Measurements from ENCODE around the gene PLSCR1.

The PLSCR1 gene, protein sequence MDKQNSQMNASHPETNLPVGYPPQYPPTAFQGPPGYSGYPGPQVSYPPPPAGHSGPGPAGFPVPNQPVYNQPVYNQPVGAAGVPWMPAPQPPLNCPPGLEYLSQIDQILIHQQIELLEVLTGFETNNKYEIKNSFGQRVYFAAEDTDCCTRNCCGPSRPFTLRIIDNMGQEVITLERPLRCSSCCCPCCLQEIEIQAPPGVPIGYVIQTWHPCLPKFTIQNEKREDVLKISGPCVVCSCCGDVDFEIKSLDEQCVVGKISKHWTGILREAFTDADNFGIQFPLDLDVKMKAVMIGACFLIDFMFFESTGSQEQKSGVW

GRCh38 chr3:146544002-146544928 lies at the start of gene PLSCR1:
Gene PLSCR1, minus strand, starts transcription at chr3:146544607. Its CDS starts 8,055 bp downstream, at chr3:146536552.
- DNase-seq (ENCODE audit: low spot score), result peak; percentile 94

GRCh38 chr3:146593776-146594175 lies 49.4 kb upstream of the PLSCR1 start:
- no peak for DNase-seq (ENCODE audit: low spot score)

GRCh38 chr3:146590521-146590920 lies 46.1 kb upstream of the PLSCR1 start:
- DNase-seq (ENCODE audit: low spot score), result no peak

- DNase-seq (ENCODE audit: low spot score), result peak; percentile 46
Measured at GRCh38 chr3:146589899-146590508, 45.6 kb upstream of the PLSCR1 start.

DNA sequence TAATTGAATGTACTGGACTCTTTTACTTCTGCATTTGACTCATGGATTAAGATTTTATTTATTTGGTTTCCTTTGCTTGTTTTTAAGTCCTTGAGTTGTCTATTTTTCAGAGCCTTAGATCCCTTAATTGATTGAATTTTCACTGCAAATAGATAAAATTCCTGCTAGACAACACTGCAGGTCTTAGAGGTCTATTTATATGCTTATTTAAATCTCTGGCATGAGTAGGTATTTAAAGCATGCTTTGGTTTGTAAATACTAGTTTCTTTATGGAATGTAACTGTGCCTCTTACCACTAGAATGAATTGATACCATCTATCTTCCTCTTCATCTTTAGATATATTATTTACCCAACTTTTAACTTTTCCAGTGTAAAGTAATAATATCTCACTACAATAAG lies 40.7 kb upstream of the PLSCR1 start:
- DNase-seq (ENCODE audit: low spot score), result no peak

GRCh38 chr3:146581951-146582467 lies 37.6 kb upstream of the PLSCR1 start:
- no peak for DNase-seq (ENCODE audit: low spot score)

DNA sequence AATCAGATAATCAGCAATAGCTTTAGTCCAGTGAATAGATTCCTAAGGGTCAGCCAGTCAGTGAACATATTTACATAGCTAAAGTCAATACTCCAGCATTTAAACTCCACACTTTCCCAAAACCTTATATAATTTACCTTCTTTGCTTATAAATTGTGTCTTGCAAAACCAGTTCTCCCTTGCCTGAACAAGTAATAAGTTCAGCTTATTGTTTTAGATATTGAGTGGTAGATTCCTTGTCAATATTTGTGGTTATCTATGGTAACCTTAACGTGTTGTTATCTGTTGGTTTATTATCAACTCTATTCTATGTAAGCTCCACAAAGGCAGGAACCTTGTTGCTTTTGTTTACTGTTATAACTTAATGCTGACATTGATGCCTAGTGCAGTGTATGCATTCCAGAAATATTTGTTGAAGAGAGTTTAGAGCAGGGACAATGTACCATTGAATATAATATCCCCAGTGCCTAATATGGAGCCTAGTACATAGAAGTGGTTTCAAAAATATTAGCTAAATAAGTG lies 36.7 kb upstream of the PLSCR1 start:
- no peak for DNase-seq (ENCODE audit: low spot score)

GRCh38 chr3:146577662-146578061 lies 33.3 kb upstream of the PLSCR1 start:
- DNase-seq (ENCODE audit: low spot score), result peak; percentile 21

DNA sequence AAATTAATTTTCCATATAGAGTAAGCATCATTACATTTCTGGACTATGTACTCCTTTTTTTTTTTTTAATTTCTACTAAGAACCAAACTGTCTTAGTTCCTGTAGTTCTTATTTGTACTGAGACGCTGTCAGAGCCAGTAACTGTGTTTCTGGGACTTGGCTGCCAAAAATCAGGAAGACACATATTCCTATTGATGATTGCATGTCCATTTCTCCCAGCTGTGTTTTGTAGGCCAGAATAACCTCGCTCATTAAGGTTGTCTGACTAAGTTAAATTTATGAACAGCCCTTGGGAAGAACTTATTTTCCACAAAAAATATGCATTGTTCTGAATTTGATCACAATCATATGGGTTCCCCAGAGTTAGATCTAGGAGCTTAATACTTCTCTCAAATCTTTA lies 31.2 kb upstream of the PLSCR1 start:
- no peak for DNase-seq (ENCODE audit: low spot score)

GRCh38 chr3:146574173-146574572 lies 29.8 kb upstream of the PLSCR1 start:
- DNase-seq (ENCODE audit: low spot score), result no peak

DNA sequence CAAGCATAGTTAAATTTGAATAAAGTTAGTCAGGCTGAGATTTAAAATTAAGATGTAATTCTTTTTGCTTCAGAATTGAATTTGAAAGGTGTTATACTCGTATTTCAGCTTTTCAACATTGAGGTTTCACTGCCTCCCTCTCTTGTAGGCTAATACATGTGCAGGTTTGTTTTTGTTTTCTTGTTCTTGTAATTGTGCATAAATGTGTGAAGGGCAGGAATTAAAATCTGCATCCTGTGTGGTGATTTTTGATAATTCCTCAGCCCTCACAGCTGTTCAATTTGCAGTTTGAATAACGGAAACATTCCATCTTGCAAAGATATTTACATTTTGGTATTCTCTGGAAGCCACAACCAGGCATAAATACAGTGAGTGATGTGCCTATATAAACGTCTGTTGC lies 24.9 kb upstream of the PLSCR1 start:
- no peak for DNase-seq (ENCODE audit: low spot score)

GRCh38 chr3:146566138-146566537 lies 21.7 kb upstream of the PLSCR1 start:
- DNase-seq (ENCODE audit: low spot score), result no peak

- no peak for DNase-seq (ENCODE audit: low spot score)
Measured at GRCh38 chr3:146561879-146562278, 17.5 kb upstream of the PLSCR1 start.

DNA sequence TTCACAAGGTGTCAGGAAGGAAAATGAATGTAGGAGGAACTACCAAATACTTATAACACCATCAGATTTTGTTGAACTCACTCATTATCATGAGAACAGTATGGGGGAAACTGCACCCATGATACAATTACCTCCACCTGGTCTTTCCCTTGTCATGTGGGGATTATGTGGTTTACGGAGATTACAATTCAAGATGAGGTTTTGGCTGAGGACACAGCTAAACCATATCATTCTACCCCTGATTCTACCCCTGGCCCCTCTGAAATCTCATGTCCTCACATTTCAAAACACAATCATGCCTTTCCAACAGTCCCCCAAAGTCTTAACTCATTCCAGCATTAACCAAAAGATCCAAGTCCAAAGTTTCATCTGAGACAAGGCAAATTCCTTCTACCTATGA lies 17.1 kb upstream of the PLSCR1 start:
- DNase-seq (ENCODE audit: low spot score), result no peak

GRCh38 chr3:146560678-146561077 lies 16.3 kb upstream of the PLSCR1 start:
- no peak for DNase-seq (ENCODE audit: low spot score)

DNA sequence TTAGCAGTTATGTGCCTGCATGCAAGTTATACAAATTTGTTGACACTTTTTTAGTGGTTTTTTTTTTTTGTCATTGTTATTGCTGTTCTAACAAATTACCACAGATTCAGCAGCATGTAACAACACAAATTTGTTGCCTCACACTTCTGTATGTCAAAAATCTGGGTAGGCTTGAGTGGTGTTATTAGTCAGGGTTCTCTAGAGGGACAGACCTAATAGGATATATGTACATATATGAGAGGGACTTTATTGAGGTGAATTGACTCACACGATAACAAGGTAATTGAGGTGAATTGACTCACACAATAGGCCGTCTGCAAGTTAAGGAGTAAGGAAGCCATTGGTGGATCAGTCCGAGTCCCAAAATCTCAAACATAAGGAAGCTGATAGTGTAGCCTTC lies 15.0 kb upstream of the PLSCR1 start:
- no peak for DNase-seq (ENCODE audit: low spot score)

DNA sequence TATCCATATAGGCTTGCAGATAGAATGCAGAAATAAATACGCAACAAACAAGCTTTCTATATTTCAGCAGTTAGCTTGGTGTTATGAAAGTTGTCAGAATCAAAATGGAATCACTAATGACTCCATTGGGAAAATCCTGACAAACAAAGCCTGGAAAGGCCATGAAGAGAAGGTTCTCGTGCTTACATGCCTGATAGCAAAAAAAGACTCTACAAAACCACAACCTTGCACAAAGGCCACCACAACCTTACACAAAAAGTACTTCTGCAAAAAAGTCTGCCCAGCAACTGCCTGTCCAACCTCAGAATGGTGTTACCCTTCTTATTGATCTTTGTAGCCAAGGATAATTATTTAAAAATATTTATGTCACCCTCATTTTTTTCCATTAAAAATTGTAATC lies 14.4 kb upstream of the PLSCR1 start:
- no peak for DNase-seq (ENCODE audit: low spot score)

DNA sequence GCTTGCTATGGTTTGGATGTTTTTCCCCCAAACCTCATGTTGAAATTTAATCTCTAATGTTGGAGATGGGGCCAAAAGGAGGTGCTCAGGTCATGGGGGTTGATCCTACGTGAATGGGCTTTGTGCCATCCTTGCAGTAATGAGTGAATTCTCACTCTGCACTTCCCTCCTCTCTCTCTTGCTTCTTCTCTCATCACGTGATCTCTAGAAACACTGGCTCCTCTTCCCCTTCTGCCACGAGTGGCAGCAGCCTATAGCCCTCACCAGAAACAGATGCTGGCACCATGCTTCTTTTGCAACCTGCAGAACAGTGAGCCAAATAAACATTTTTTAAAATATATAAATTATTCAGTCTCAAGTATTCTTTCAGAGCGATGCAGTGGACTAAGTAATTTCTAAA lies 13.3 kb upstream of the PLSCR1 start:
- no peak for DNase-seq (ENCODE audit: low spot score)

- no peak for DNase-seq (ENCODE audit: low spot score)
Measured at GRCh38 chr3:146555311-146555710, 10.9 kb upstream of the PLSCR1 start.

GRCh38 chr3:146554151-146554760 lies 9.8 kb upstream of the PLSCR1 start:
- DNase-seq (ENCODE audit: low spot score), result peak; percentile 25

DNA sequence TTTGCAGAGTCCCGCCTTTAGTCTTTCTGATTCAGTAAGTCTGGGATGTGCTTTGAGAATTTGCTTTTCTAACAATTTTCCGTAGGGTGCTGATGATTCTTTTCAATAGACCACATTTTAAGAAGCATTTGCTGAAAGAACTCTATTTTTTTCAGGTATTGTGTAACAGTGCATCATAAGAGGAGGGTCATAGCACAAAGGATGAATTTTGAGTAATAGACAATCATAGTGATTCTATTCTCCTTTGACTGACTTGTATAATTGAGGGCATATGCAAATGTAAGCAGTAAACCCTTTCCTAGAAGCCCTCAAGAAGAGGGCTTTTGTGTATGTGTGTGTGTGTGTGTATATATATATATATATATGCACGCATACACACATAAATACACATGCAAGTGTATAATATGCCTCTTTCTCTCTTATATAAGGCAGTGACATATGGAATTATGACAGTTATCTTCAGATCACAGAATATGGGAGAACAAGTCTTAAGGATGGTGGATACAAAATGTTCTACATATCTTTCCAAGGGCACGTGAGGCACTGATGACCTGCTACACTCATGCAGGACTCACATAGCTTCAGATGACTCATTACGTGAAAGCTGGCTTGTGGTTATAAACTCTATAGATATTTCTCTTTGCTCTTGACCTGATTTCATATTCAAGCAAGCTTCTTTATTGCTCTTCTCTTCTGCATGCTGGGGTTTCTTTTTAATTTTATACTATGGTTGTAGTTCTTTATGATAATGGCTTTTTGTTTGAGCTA lies 6.5 kb upstream of the PLSCR1 start:
- DNase-seq (ENCODE audit: low spot score), result peak; percentile 53
